Endothelial cell of umbilical vein (primary cell): ENCODE data around the gene TNRC6B. TPM values are rescaled to one million over a fixed set of nuclear protein-coding genes. Genes with fewer than 3 reads are reported as not detected.

Experiments
- BruUV-seq: library from RNA; stranded (reverse); fragments of 400-500 nt; replicated peaks from 2 replicates; lab custom pipeline; 2021; lab: Mats Ljungman, UMichigan
- CTCF ChIA-PET: fragments of 300-600, 350-600 bp; sonication (Branson Sonifier 250); formaldehyde crosslinking; loops from one replicate; lab custom pipeline; 2021; ENCODE audit warnings: antibody characterized with exemption, inconsistent platforms; lab: Charles Lee
- POLR2A ChIA-PET: fragments of 300-600, 350-600 bp; sonication (Branson Sonifier 250); formaldehyde crosslinking; loops from one replicate; lab custom pipeline; 2021; ENCODE audit warnings: antibody characterized with exemption, inconsistent platforms; lab: Charles Lee
- DNase-seq: peaks from one replicate; pipeline ENCODE4 v3.0.0-alpha.2; 2011; ENCODE audit warnings: low read depth, low spot score
- FAIRE-seq: peaks from 2 replicates; lab custom pipeline; 2011; peaks lifted over from hg19 to GRCh38; lab: Jason Lieb, UNC
- H2AFZ ChIP-seq: 2 replicates; pipeline ENCODE4 v1.6.0; 2012; ENCODE audit warnings: low read depth, low read length, control low read depth, inconsistent platforms
- H3K27ac ChIP-seq: 2 replicates; pipeline ENCODE4 v1.5.1; 2011; ENCODE audit warnings: low read depth, mild to moderate bottlenecking, control low read depth, low read length, moderate library complexity; ENCODE audit not compliant: insufficient read depth
- H3K27me3 ChIP-seq, 2 experiments: 2 replicates each; pipeline versions ENCODE4 v1.6.0 to v1.6.1; 2011; ENCODE audit warnings: low read length in 2 of 2, mixed read lengths in 1 of 2; ENCODE audit not compliant: control insufficient read depth in 2 of 2, insufficient read depth in 2 of 2
- H3K36me3 ChIP-seq, 2 experiments: 2 replicates in 1 of 2; 3 replicates in 1 of 2; pipeline ENCODE4 v1.5.1; 2011; ENCODE audit warnings: low read length in 2 of 2, mild to moderate bottlenecking in 1 of 2, moderate library complexity in 1 of 2; ENCODE audit not compliant: control insufficient read depth in 2 of 2, insufficient read depth in 2 of 2; ENCODE audit errors: extremely low read depth in 1 of 2
- H3K4me1 ChIP-seq: 3 replicates; pipeline ENCODE4 v1.5.1; 2011; ENCODE audit warnings: mild to moderate bottlenecking, low read length; ENCODE audit not compliant: control insufficient read depth, insufficient read depth; ENCODE audit errors: extremely low read depth
- H3K4me2 ChIP-seq: 2 replicates; pipeline ENCODE4 v1.6.1; 2011; ENCODE audit warnings: low read length, control low read depth, mixed read lengths; ENCODE audit not compliant: insufficient read depth
- H3K4me3 ChIP-seq, 3 experiments: fragments of 200-600 bp in 1 of 3; sonication (generic), shearing (Covaris generic) in 1 of 3; replicated peaks in 1 of 3; 2 replicates each; pipeline ENCODE4 v1.5.1; 2011 to 2016; ENCODE audit warnings: control low read depth in 3 of 3, low read length in 3 of 3, mild to moderate bottlenecking in 2 of 3, inconsistent platforms in 1 of 3, low read depth in 1 of 3, moderate library complexity in 1 of 3; ENCODE audit not compliant: insufficient read depth in 1 of 3
- H3K79me2 ChIP-seq: 2 replicates; pipeline ENCODE4 v1.6.0; 2012; ENCODE audit warnings: low read length, inconsistent platforms; ENCODE audit not compliant: control insufficient read depth, insufficient read depth
- H3K9ac ChIP-seq: replicated peaks from 2 replicates; pipeline ENCODE3; 2011; ENCODE audit warnings: low read length, control low read depth; ENCODE audit not compliant: insufficient read depth; ENCODE audit errors: extremely low read depth
- H3K9me1 ChIP-seq: replicated peaks from 3 replicates; pipeline ENCODE4 v1.6.0; 2011; ENCODE audit warnings: mild to moderate bottlenecking, low read length; ENCODE audit not compliant: control insufficient read depth, insufficient read depth; ENCODE audit errors: extremely low read depth
- H3K9me3 ChIP-seq: replicated peaks from 2 replicates; pipeline ENCODE4 v1.5.1; 2012; ENCODE audit warnings: low read length, inconsistent platforms; ENCODE audit not compliant: control insufficient read depth, insufficient read depth
- H4K20me1 ChIP-seq: replicated peaks from 2 replicates; pipeline ENCODE3; 2011; ENCODE audit warnings: mild to moderate bottlenecking, low read length; ENCODE audit not compliant: control insufficient read depth, insufficient read depth; ENCODE audit errors: extremely low read depth
- EZH2 ChIP-seq: IDR thresholded peaks from 2 replicates; pipeline ENCODE4 v1.6.1; 2012; ENCODE audit warnings: borderline replicate concordance, low read depth, mild to moderate bottlenecking, moderate library complexity, low read length, inconsistent platforms; ENCODE audit not compliant: severe bottlenecking
- FOS ChIP-seq: IDR thresholded peaks from 2 replicates; pipeline ENCODE4 v1.6.1; 2011; ENCODE audit warnings: mild to moderate bottlenecking, low read length, moderate library complexity, borderline replicate concordance; ENCODE audit not compliant: insufficient read depth
- GATA2 ChIP-seq: IDR thresholded peaks from 2 replicates; pipeline ENCODE4 v1.7.0; 2011; ENCODE audit warnings: low read depth, mild to moderate bottlenecking, moderate library complexity, mixed read lengths, low read length; ENCODE audit not compliant: insufficient read length, insufficient read depth
- JUN ChIP-seq: IDR thresholded peaks from 2 replicates; pipeline ENCODE4 v1.6.1; 2011; ENCODE audit warnings: borderline replicate concordance, low read depth; ENCODE audit not compliant: insufficient read length, insufficient read depth
- MYC ChIP-seq: IDR thresholded peaks from one replicate; pipeline ENCODE4 v1.6.1; 2011; ENCODE audit warnings: mild to moderate bottlenecking, low read depth, low read length
- POLR2A ChIP-seq: IDR thresholded peaks from 2 replicates; pipeline ENCODE4 v1.6.1; 2012; ENCODE audit warnings: low read depth, mild to moderate bottlenecking, control low read depth, low read length
- POLR2AphosphoS5 ChIP-seq: IDR thresholded peaks from 2 replicates; pipeline ENCODE4 v1.6.1; 2012; ENCODE audit warnings: low read depth, mild to moderate bottlenecking, control low read depth, low read length, moderate library complexity; ENCODE audit not compliant: insufficient read depth
- dilution Hi-C: fragments of 300-500 bp; cut with MboI; formaldehyde crosslinking; loops from one replicate; pipeline ENCODE4 v1.15.0; 2019; ENCODE audit warnings: low sequenced_read_pairs; ENCODE audit not compliant: extremely low pct_ligation_motif_present
- intact Hi-C: fragments of 100-400 bp; cut with micrococcal nuclease; formaldehyde crosslinking; loops from one replicate; pipeline ENCODE4 v1.10.0; 2022
- polyA plus RNA-seq, 4 experiments: library from polyadenylated mRNA; depleted of rRNA in 3 of 4; stranded (reverse) in 3 of 4; unstranded in 1 of 4; fragments of >200 nt; gene quantifications; 2 replicates each; pipeline versions ENCODE4 v1.2.1 to v1.2.3, GENCODE V29; 2011 to 2012; ENCODE audit warnings: missing spikeins in 1 of 4
- total RNA-seq: library from RNA; stranded (reverse); gene quantifications from 2 replicates; pipeline ENCODE4 v1.2.3, GENCODE V29; 2021
- TF ChIP-seq, protein P1 (sequence below): IDR thresholded peaks from 2 replicates; pipeline ENCODE4 v1.6.1; 2011; ENCODE audit not compliant: insufficient read depth, insufficient read length
- TF ChIP-seq, protein P2 (sequence below), 2 donors: IDR thresholded peaks; 1 replicate in 1 of 2; 2 replicates in 1 of 2; pipeline ENCODE4 v1.5.1; 2011; ENCODE audit warnings: low read length in 2 of 2, mild to moderate bottlenecking in 2 of 2, moderate library complexity in 2 of 2, control low read depth in 1 of 2, inconsistent platforms in 1 of 2, low read depth in 1 of 2; ENCODE audit not compliant: insufficient read depth in 1 of 2; ENCODE audit errors: extremely low read depth in 1 of 2

Gene TNRC6B
- total and polyA plus RNA-seq, 2 donors (not counting 3 experiments of a cell fraction or from before 2014, with no cell fraction given): 10.6 to 37.2 TPM

DNA sequence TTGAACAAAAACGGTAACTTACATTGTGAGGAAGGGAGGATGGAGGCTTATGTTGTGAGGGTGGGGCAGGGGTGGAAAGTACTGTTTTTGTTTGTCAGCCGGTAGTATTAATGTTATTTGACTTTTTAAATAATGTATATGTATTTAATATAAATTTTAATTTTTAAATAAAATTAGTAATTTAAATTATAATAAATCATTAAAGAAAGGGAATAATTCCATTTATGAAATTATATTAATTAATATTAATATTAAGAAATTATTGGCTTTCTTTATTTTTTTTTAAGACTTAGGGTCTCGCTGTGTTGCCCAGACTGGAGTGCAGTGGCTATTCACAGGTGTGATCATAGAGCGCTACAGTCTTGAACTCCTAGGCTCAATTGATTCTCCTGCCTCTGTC, 24.0 kb upstream of the TNRC6B start:
- BruUV-seq: no TSS peak
- H3K9me3 ChIP-seq: no peaks in the 10 kb centered on the region
- no peaks in the 10 kb centered on the region for H3K27me3 ChIP-seq
- TF ChIP-seq GATA2 (no peak), POLR2A (no peak), POLR2AphosphoS5 (no peak), MYC (no peak), JUN (no peak), FOS (no peak), EZH2 (no peak)
- TF ChIP-seq, protein P1, sequence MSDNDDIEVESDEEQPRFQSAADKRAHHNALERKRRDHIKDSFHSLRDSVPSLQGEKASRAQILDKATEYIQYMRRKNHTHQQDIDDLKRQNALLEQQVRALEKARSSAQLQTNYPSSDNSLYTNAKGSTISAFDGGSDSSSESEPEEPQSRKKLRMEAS: no peak
- TF ChIP-seq, protein P2, sequence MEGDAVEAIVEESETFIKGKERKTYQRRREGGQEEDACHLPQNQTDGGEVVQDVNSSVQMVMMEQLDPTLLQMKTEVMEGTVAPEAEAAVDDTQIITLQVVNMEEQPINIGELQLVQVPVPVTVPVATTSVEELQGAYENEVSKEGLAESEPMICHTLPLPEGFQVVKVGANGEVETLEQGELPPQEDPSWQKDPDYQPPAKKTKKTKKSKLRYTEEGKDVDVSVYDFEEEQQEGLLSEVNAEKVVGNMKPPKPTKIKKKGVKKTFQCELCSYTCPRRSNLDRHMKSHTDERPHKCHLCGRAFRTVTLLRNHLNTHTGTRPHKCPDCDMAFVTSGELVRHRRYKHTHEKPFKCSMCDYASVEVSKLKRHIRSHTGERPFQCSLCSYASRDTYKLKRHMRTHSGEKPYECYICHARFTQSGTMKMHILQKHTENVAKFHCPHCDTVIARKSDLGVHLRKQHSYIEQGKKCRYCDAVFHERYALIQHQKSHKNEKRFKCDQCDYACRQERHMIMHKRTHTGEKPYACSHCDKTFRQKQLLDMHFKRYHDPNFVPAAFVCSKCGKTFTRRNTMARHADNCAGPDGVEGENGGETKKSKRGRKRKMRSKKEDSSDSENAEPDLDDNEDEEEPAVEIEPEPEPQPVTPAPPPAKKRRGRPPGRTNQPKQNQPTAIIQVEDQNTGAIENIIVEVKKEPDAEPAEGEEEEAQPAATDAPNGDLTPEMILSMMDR (IDR thresholded peaks at IDR 0.05; ENCODE audit: extremely low read depth in 1 of 2, insufficient read depth in 1 of 2, low read depth in 1 of 2, low read length in 2 of 2): no peak
- ChIA-PET POLR2A (interaction anchor here (0.7 kb wide), 1 partner anchor 24 kb away, joined by 4 read pairs; the partner anchor contains the start of gene TNRC6B), CTCF (no interaction called here)
- DNase-seq (no peak), FAIRE-seq (no peak)
- H3K36me3 ChIP-seq: no peaks in the 10 kb centered on the region
- peaks cover 6% of the 10 kb centered on the region for H3K4me1 ChIP-seq
- dilution Hi-C loops (no loop called here), intact Hi-C loops (no loop called here)
- no peak overlapping the region for H3K9ac ChIP-seq
- no peaks in the 10 kb centered on the region for H3K79me2 ChIP-seq
- H3K9me1 ChIP-seq: no peaks in the 10 kb centered on the region
- no peak overlapping the region for H3K4me3 ChIP-seq
- H3K27ac ChIP-seq: no peak overlapping the region
- no peaks in the 10 kb centered on the region for H4K20me1 ChIP-seq
- no peak overlapping the region for H3K4me2 ChIP-seq
- H2AFZ ChIP-seq: no peak overlapping the region
